Measurements from ENCODE around the gene GNAI2. TPM values are rescaled to one million over a fixed set of nuclear protein-coding genes. Genes with fewer than 3 reads are reported as not detected.
A peak's percentile ranks its signal among the peaks of the same experiment; 100 is the strongest.
"Not testable (repeated sequence)": the region's sequence is repeated elsewhere in the genome, so short reads cannot be mapped to it uniquely, and the experiment has no call there.

The GNAI2 gene
- total and polyA plus RNA-seq, 8 donors = 259 to 381 (median 269) TPM

GRCh38 chr3:50242381-50242770 lies 6.4 kb downstream of the GNAI2 start:
- no peak for DNase-seq
- Histone ChIP-seq H3K9me3 (no peaks in the 10 kb centered on the region), H3K4me3 (peak overlapping the region in 1 of 2 donors; percentile 26), H3K27me3 (no peaks in the 10 kb centered on the region), H3K27ac (peak overlapping the region; percentile 88 to 98), H3K4me1 (peaks cover 68 to 93% of the 10 kb centered on the region in 2 donors), H3K36me3 (peaks cover 0 to 46% of the 10 kb centered on the region in 2 donors)
- no peak for ATAC-seq
- no peak for TF ChIP-seq CTCF (IDR thresholded peaks at IDR 0.05)
- intact Hi-C loops (cut with DNase I) = no loop called here

GRCh38 chr3:50242851-50243542 lies 7.0 kb downstream of the GNAI2 start:
- no peaks in the 10 kb centered on the region for H3K9me3 ChIP-seq
- H3K36me3 ChIP-seq = peaks cover 0 to 50% of the 10 kb centered on the region in 2 donors
- peak in 2 of 4 donors; percentile 90 to 94 for DNase-seq
- peak overlapping the region; percentile 88 to 98 for H3K27ac ChIP-seq
- peak overlapping the region in 1 of 2 donors; percentile 26 for H3K4me3 ChIP-seq
- TF ChIP-seq CTCF (IDR thresholded peaks at IDR 0.05) = peak in 1 of 2 donors; percentile 46
- intact Hi-C loops (cut with DNase I) = no loop called here
- H3K27me3 ChIP-seq = no peaks in the 10 kb centered on the region
- H3K4me1 ChIP-seq = peaks cover 74 to 99% of the 10 kb centered on the region in 2 donors
- peak; percentile 34 for ATAC-seq

GRCh38 chr3:50243543-50243895 lies 7.5 kb downstream of the GNAI2 start:
- Histone ChIP-seq H3K27me3 (no peaks in the 10 kb centered on the region), H3K27ac (peak overlapping the region; percentile 88 to 98), H3K36me3 (peaks cover 0 to 53% of the 10 kb centered on the region in 2 donors), H3K4me1 (peaks cover 74 to 100% of the 10 kb centered on the region in 2 donors), H3K9me3 (no peaks in the 10 kb centered on the region), H3K4me3 (peak overlapping the region in 1 of 2 donors; percentile 26)
- DNase-seq (no peak), ATAC-seq (no peak)
- intact Hi-C loops (cut with DNase I) = no loop called here
- no peak for TF ChIP-seq CTCF (IDR thresholded peaks at IDR 0.05)

GRCh38 chr3:50244813-50245212 lies 8.8 kb downstream of the GNAI2 start:
- Histone ChIP-seq H3K27ac (peak overlapping the region; percentile 85 to 98), H3K4me1 (peaks cover 78 to 100% of the 10 kb centered on the region in 2 donors), H3K36me3 (peaks cover 0 to 45% of the 10 kb centered on the region in 2 donors)
- H3K27me3 ChIP-seq; DNase-seq; H3K4me3 ChIP-seq; ATAC-seq; intact Hi-C loops (cut with DNase I); H3K9me3 ChIP-seq: not testable (repeated sequence)

GRCh38 chr3:50245251-50245745 lies 9.3 kb downstream of the GNAI2 start:
- H3K4me3 ChIP-seq = peak overlapping the region in 1 of 2 donors; percentile 48
- no peaks in the 10 kb centered on the region for H3K9me3 ChIP-seq
- no peaks in the 10 kb centered on the region for H3K27me3 ChIP-seq
- no peak for ATAC-seq
- no peak for TF ChIP-seq CTCF (IDR thresholded peaks at IDR 0.05)
- H3K4me1 ChIP-seq = peaks cover 78 to 100% of the 10 kb centered on the region in 2 donors
- peaks cover 0 to 44% of the 10 kb centered on the region in 2 donors for H3K36me3 ChIP-seq
- peak in 1 of 4 donors; percentile 75 for DNase-seq
- H3K27ac ChIP-seq = peak overlapping the region; percentile 85 to 98
- intact Hi-C loops (cut with DNase I) = no loop called here
